HepG2 (cell line): ENCODE data around the gene CST3. TPM values are rescaled to one million over a fixed set of nuclear protein-coding genes. Genes with fewer than 3 reads are reported as not detected.
A peak's percentile ranks its signal among the peaks of the same experiment; 100 is the strongest.

ENCODE experiments used
- BATF2 ChIP-seq: sonication (generic); formaldehyde crosslinking; IDR thresholded peaks from 2 replicates; pipeline ENCODE4 v1.8.0; 2022; ENCODE audit warnings: mild to moderate bottlenecking, missing genetic modification reagents, moderate library complexity
- FOXA3 ChIP-seq: IDR thresholded peaks from 2 replicates; pipeline ENCODE4 v1.6.1; 2016; ENCODE audit warnings: missing genetic modification reagents, missing compliant biosample characterization
- HIC2 ChIP-seq: sonication (generic); formaldehyde crosslinking; IDR thresholded peaks from 2 replicates; pipeline ENCODE4 v1.9.0; 2022; ENCODE audit warnings: low read depth, missing genetic modification reagents
- JDP2 ChIP-seq: sonication (generic); formaldehyde crosslinking; IDR thresholded peaks from 2 replicates; pipeline ENCODE4 v1.8.1; 2022; ENCODE audit warnings: missing genetic modification reagents, borderline replicate concordance
- NBN ChIP-seq: fragments of 450-650 bp; conservative IDR thresholded peaks from 2 replicates; pipeline ENCODE4 v1.6.1; 2017
- SOX13 ChIP-seq, 3 experiments: fragments of 450-650 bp in 1 of 3; sonication (generic) in 1 of 3; formaldehyde crosslinking in 1 of 3; IDR thresholded peaks in 2 of 3; conservative IDR thresholded peaks in 1 of 3; 2 replicates each; pipeline versions ENCODE4 v1.5.0 to v1.6.1; 2016 to 2020; ENCODE audit warnings: antibody characterized with exemption in 1 of 3, mild to moderate bottlenecking in 1 of 3, missing compliant biosample characterization in 1 of 3, missing genetic modification reagents in 1 of 3, moderate library complexity in 1 of 3
- TCF7L2 ChIP-seq: IDR thresholded peaks from 2 replicates; pipeline ENCODE4 v1.6.1; 2011; ENCODE audit warnings: mild to moderate bottlenecking, low read depth, low read length, moderate library complexity
- THAP11 ChIP-seq: IDR thresholded peaks from 2 replicates; pipeline ENCODE4 v1.6.1; 2016; ENCODE audit warnings: missing biosample characterization, missing genetic modification reagents
- TIGD3 ChIP-seq: sonication (generic); formaldehyde crosslinking; IDR thresholded peaks from 2 replicates; pipeline ENCODE4 v1.5.1; 2020; ENCODE audit warnings: mild to moderate bottlenecking, missing genetic modification reagents, borderline replicate concordance
- ZBTB26 ChIP-seq: IDR thresholded peaks from 2 replicates; pipeline ENCODE4 v1.6.1; 2016; ENCODE audit warnings: missing compliant biosample characterization, missing genetic modification reagents, borderline replicate concordance
- ZNF101 ChIP-seq: sonication (generic); formaldehyde crosslinking; IDR thresholded peaks from 2 replicates; pipeline ENCODE4 v1.4.0; 2020; ENCODE audit warnings: mild to moderate bottlenecking, low read depth, missing genetic modification reagents, borderline replicate concordance
- ZNF430 ChIP-seq: sonication (generic); formaldehyde crosslinking; IDR thresholded peaks from 2 replicates; pipeline ENCODE4 v1.9.0; 2021; ENCODE audit warnings: mild to moderate bottlenecking, missing genetic modification reagents
- ZNF501 ChIP-seq: sonication (generic); formaldehyde crosslinking; IDR thresholded peaks from 2 replicates; pipeline ENCODE4 v1.5.1; 2020; ENCODE audit warnings: mild to moderate bottlenecking, moderate library complexity, missing genetic modification reagents
- ZNF747 ChIP-seq: sonication (generic); formaldehyde crosslinking; IDR thresholded peaks from 2 replicates; pipeline ENCODE4 v1.8.1; 2023; ENCODE audit warnings: missing genetic modification reagents, mild to moderate bottlenecking, borderline replicate concordance
- polyA plus RNA-seq, 8 experiments: library from polyadenylated mRNA; depleted of rRNA in 3 of 8; stranded (reverse) in 7 of 8; unstranded in 1 of 8; fragments of >200 nt; fragmentation: Illumina TruSeq in 4 of 8; extraction: Trizol in 4 of 8; gene quantifications; 2 replicates each; pipeline versions ENCODE4 v1.2.1 to v1.2.3, GENCODE V29; 2011 to 2016; ENCODE audit warnings: low read depth in 4 of 8, missing spikeins in 1 of 8, mixed read lengths in 1 of 8; ENCODE audit not compliant: insufficient read depth in 1 of 8
- total RNA-seq, 5 experiments: library from RNA; depleted of rRNA; stranded (reverse); fragments of >200 nt; fragmentation: Illumina TruSeq; extraction: Trizol; gene quantifications; 2 replicates each; pipeline ENCODE4 v1.2.3, GENCODE V29; 2016; ENCODE audit warnings: low read depth in 1 of 5
- TF ChIP-seq, protein P1 (sequence below): sonication (generic); formaldehyde crosslinking; IDR thresholded peaks from 2 replicates; pipeline ENCODE4 v1.4.0; 2020; ENCODE audit warnings: missing genetic modification reagents
- TF ChIP-seq, protein P2 (sequence below): sonication (generic); formaldehyde crosslinking; IDR thresholded peaks from 2 replicates; pipeline ENCODE4 v1.5.1; 2020; ENCODE audit warnings: mild to moderate bottlenecking, moderate library complexity, missing genetic modification reagents
- TF ChIP-seq, protein P3 (sequence below): IDR thresholded peaks from 2 replicates; pipeline ENCODE4 v1.6.1; 2016; ENCODE audit warnings: mild to moderate bottlenecking

The CST3 gene
- total and polyA plus RNA-seq, 2 of the 13 experiments (the other 11 are each of a cell fraction or from before 2014, with no cell fraction given) = 690 to 1,005 TPM

- TF ChIP-seq SOX13 (IDR thresholded peaks at IDR 0.05) (no peak), SOX13 (CRISPR knock-in tag; conservative IDR thresholded peaks at IDR 0.05 in 1 of 2, IDR thresholded peaks at IDR 0.05 in 1 of 2) (peak in 1 of 2 experiments; percentile 16; a peak in 1 of 4 replicates), FOXA3 (CRISPR knock-in tag) (no peak), BATF2 (CRISPR knock-in tag) (no peak), JDP2 (CRISPR knock-in tag) (no peak), TIGD3 (CRISPR knock-in tag) (no peak), ZNF501 (CRISPR knock-in tag) (0 out of 2 replicates have a peak, but pooled peaks have one; percentile 52), TCF7L2 (no peak), NBN (no peak), ZNF747 (CRISPR knock-in tag) (no peak), ZBTB26 (CRISPR knock-in tag) (no peak), HIC2 (CRISPR knock-in tag) (no peak), THAP11 (CRISPR knock-in tag) (no peak), ZNF430 (CRISPR knock-in tag) (no peak), ZNF101 (CRISPR knock-in tag) (no peak)
- TF ChIP-seq, protein P1, sequence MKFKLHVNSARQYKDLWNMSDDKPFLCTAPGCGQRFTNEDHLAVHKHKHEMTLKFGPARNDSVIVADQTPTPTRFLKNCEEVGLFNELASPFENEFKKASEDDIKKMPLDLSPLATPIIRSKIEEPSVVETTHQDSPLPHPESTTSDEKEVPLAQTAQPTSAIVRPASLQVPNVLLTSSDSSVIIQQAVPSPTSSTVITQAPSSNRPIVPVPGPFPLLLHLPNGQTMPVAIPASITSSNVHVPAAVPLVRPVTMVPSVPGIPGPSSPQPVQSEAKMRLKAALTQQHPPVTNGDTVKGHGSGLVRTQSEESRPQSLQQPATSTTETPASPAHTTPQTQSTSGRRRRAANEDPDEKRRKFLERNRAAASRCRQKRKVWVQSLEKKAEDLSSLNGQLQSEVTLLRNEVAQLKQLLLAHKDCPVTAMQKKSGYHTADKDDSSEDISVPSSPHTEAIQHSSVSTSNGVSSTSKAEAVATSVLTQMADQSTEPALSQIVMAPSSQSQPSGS (CRISPR knock-in tag) = no peak
- TF ChIP-seq, protein P2, sequence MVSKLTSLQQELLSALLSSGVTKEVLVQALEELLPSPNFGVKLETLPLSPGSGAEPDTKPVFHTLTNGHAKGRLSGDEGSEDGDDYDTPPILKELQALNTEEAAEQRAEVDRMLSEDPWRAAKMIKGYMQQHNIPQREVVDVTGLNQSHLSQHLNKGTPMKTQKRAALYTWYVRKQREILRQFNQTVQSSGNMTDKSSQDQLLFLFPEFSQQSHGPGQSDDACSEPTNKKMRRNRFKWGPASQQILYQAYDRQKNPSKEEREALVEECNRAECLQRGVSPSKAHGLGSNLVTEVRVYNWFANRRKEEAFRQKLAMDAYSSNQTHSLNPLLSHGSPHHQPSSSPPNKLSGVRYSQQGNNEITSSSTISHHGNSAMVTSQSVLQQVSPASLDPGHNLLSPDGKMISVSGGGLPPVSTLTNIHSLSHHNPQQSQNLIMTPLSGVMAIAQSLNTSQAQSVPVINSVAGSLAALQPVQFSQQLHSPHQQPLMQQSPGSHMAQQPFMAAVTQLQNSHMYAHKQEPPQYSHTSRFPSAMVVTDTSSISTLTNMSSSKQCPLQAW (CRISPR knock-in tag) = peak; percentile 49; the same call in 1 of the 2 replicates
- TF ChIP-seq, protein P3, sequence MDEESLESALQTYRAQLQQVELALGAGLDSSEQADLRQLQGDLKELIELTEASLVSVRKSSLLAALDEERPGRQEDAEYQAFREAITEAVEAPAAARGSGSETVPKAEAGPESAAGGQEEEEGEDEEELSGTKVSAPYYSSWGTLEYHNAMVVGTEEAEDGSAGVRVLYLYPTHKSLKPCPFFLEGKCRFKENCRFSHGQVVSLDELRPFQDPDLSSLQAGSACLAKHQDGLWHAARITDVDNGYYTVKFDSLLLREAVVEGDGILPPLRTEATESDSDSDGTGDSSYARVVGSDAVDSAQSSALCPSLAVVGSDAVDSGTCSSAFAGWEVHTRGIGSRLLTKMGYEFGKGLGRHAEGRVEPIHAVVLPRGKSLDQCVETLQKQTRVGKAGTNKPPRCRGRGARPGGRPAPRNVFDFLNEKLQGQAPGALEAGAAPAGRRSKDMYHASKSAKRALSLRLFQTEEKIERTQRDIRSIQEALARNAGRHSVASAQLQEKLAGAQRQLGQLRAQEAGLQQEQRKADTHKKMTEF (CRISPR knock-in tag) = 0 out of 2 replicates have a peak, but pooled peaks have one; percentile 42
These were observed 14.9 kb downstream of the CST3 start (continued) for GRCh38 chr20:23622839-23623343.
